ENCODE data around the gene CAPS2. TPM values are rescaled to one million over a fixed set of nuclear protein-coding genes. Genes with fewer than 3 reads are reported as not detected.

CAPS2 gene
- total and polyA plus RNA-seq, 2 donors (not counting 3 experiments of a cell fraction or from before 2014, with no cell fraction given), result 0.61 to 1.7 TPM

DNA sequence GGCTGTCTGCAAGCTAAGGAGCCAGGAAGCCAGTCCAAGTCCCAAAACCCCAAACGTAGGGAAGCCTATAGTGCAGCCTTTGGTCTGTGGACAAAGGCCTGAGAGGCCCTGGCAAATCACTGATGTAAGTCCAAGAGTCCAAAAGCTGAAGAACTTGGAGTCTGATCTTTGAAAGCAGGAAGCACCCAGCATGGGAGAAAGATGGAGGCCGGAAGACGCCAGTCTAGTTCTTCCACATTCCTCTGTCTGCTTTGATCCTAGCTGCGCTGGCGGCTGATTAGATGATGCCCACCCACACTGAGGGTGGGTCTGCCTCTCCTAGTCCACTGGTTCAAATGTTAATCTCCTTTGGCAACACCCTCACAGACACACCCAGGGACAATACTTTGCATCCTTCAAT is 58.5 kb downstream of the CAPS2 start:
- Histone ChIP-seq H3K4me3 (replicated peaks in 1 of 3; ENCODE audit: insufficient read depth in 1 of 3, low read depth in 1 of 3, low read length in 3 of 3) (no peak overlapping the region), H2AFZ (ENCODE audit: low read depth, low read length) (no peak overlapping the region), H3K79me2 (ENCODE audit: control insufficient read depth, insufficient read depth, low read length) (no peaks in the 10 kb centered on the region), H3K27ac (ENCODE audit: insufficient read depth, low read depth, low read length) (no peak overlapping the region), H3K4me2 (ENCODE audit: insufficient read depth, low read length) (no peak overlapping the region), H3K9me3 (replicated peaks; ENCODE audit: control insufficient read depth, insufficient read depth, low read length) (no peaks in the 10 kb centered on the region), H3K9ac (replicated peaks; ENCODE audit: extremely low read depth, insufficient read depth, low read length) (no peak overlapping the region), H3K4me1 (ENCODE audit: control insufficient read depth, extremely low read depth, insufficient read depth, low read length) (no peaks in the 10 kb centered on the region), H4K20me1 (replicated peaks; ENCODE audit: control insufficient read depth, extremely low read depth, insufficient read depth, low read length) (no peaks in the 10 kb centered on the region), H3K36me3 (ENCODE audit: control insufficient read depth in 2 of 2, extremely low read depth in 1 of 2, insufficient read depth in 2 of 2, low read length in 2 of 2) (no peaks in the 10 kb centered on the region), H3K9me1 (replicated peaks; ENCODE audit: control insufficient read depth, extremely low read depth, insufficient read depth, low read length) (no peaks in the 10 kb centered on the region), H3K27me3 (ENCODE audit: control insufficient read depth in 2 of 2, insufficient read depth in 2 of 2, low read length in 2 of 2) (peaks cover 0 to 2% of the 10 kb centered on the region in 2 experiments)
- DNase-seq (ENCODE audit: low read depth, low spot score) (no peak), FAIRE-seq (no peak)
- TF ChIP-seq JUN (IDR thresholded peaks at IDR 0.05; ENCODE audit: borderline replicate concordance, insufficient read depth, insufficient read length, low read depth) (no peak), CTCF (IDR thresholded peaks at IDR 0.05; ENCODE audit: extremely low read depth in 1 of 2, insufficient read depth in 1 of 2, low read depth in 1 of 2, low read length in 2 of 2) (no peak), MAX (IDR thresholded peaks at IDR 0.05; ENCODE audit: insufficient read depth, insufficient read length) (no peak), FOS (IDR thresholded peaks at IDR 0.05; ENCODE audit: borderline replicate concordance, insufficient read depth, low read length) (no peak), POLR2A (IDR thresholded peaks at IDR 0.05; ENCODE audit: low read depth, low read length) (no peak), GATA2 (IDR thresholded peaks at IDR 0.05; ENCODE audit: insufficient read depth, insufficient read length, low read depth, low read length) (no peak), MYC (IDR thresholded peaks at IDR 0.05; ENCODE audit: low read depth, low read length) (no peak), POLR2AphosphoS5 (IDR thresholded peaks at IDR 0.05; ENCODE audit: insufficient read depth, low read depth, low read length) (no peak), EZH2 (IDR thresholded peaks at IDR 0.05; ENCODE audit: borderline replicate concordance, low read depth, low read length, severe bottlenecking) (no peak)
- ChIA-PET POLR2A (no interaction called here), CTCF (no interaction called here)
- intact Hi-C loops (cut with micrococcal nuclease) (no loop called here), dilution Hi-C loops (cut with MboI; ENCODE audit: extremely low pct_ligation_motif_present, low sequenced_read_pairs) (no loop called here)
- no TSS peak for BruUV-seq (replicated peaks)
